Neural progenitor cell (in vitro differentiated cells): ENCODE results near the gene C21orf58.

Experiments
- CTCF ChIP-seq: fragments of 200-600 bp; sonication (generic); IDR thresholded peaks from 2 replicates; pipeline ENCODE4 v1.5.1; 2017; ENCODE audit warnings: antibody characterized with exemption, mild to moderate bottlenecking
- EZH2phosphoT487 ChIP-seq: fragments of 200-600 bp; sonication (generic); IDR thresholded peaks from 2 replicates; pipeline ENCODE4 v1.6.1; 2017; ENCODE audit warnings: antibody characterized with exemption

- TF ChIP-seq CTCF: no peak
- no peak for TF ChIP-seq EZH2phosphoT487
Measured at GRCh38 chr21:46314441-46315020, 9.1 kb downstream of the C21orf58 start.
